ENCODE data around the gene ITPR3. TPM values are rescaled to one million over a fixed set of nuclear protein-coding genes. Genes with fewer than 3 reads are reported as not detected.
"Not testable (repeated sequence)": the region's sequence is repeated elsewhere in the genome, so short reads cannot be mapped to it uniquely, and the experiment has no call there.

Gene ITPR3
- total RNA-seq, 1 donor from 2014 or later = 0.34 TPM

- Mint-ChIP-seq H3K27ac (ENCODE audit: unreplicated experiment) (no peak overlapping the region), H3K36me3 (ENCODE audit: unreplicated experiment) (no peaks in the 10 kb centered on the region), H3K4me3 (ENCODE audit: unreplicated experiment) (no peak overlapping the region), H3K27me3 (ENCODE audit: unreplicated experiment) (peaks cover 3% of the 10 kb centered on the region), H3K9me3 (ENCODE audit: unreplicated experiment) (peaks cover 3% of the 10 kb centered on the region), H3K4me1 (ENCODE audit: low read depth, unreplicated experiment) (peaks cover 9% of the 10 kb centered on the region)
- no peak for TF ChIP-seq CTCF (IDR thresholded peaks at IDR 0.05; ENCODE audit: partially characterized antibody, unreplicated experiment)
- no peak for DNase-seq
These were observed 25.9 kb upstream of the ITPR3 start for GRCh38 chr6:33595001-33595846.

GRCh38 chr6:33596894-33597293, 24.2 kb upstream of the ITPR3 start:
- H3K27me3 Mint-ChIP-seq (ENCODE audit: unreplicated experiment); H3K9me3 Mint-ChIP-seq (ENCODE audit: unreplicated experiment); H3K4me1 Mint-ChIP-seq (ENCODE audit: low read depth, unreplicated experiment); H3K27ac Mint-ChIP-seq (ENCODE audit: unreplicated experiment); H3K4me3 Mint-ChIP-seq (ENCODE audit: unreplicated experiment); H3K36me3 Mint-ChIP-seq (ENCODE audit: unreplicated experiment); DNase-seq: not testable (repeated sequence)

- H3K4me3 Mint-ChIP-seq (ENCODE audit: unreplicated experiment) = no peak overlapping the region
These were observed 23.4 kb upstream of the ITPR3 start for GRCh38 chr6:33597551-33598322.

GRCh38 chr6:33599413-33599938, 21.6 kb upstream of the ITPR3 start:
- TF ChIP-seq CTCF (IDR thresholded peaks at IDR 0.05; ENCODE audit: partially characterized antibody, unreplicated experiment) = no peak
- no peaks in the 10 kb centered on the region for H3K36me3 Mint-ChIP-seq (ENCODE audit: unreplicated experiment)
- H3K4me1 Mint-ChIP-seq (ENCODE audit: low read depth, unreplicated experiment) = no peaks in the 10 kb centered on the region
- no peaks in the 10 kb centered on the region for H3K9me3 Mint-ChIP-seq (ENCODE audit: unreplicated experiment)
- H3K27ac Mint-ChIP-seq (ENCODE audit: unreplicated experiment) = no peak overlapping the region
- no peak overlapping the region for H3K4me3 Mint-ChIP-seq (ENCODE audit: unreplicated experiment)
- DNase-seq = no peak
- peaks cover 4% of the 10 kb centered on the region for H3K27me3 Mint-ChIP-seq (ENCODE audit: unreplicated experiment)

More at GRCh38 chr6:33597551-33598322, 23.4 kb upstream of the ITPR3 start:
- Mint-ChIP-seq H3K4me1 (ENCODE audit: low read depth, unreplicated experiment) (no peaks in the 10 kb centered on the region), H3K27ac (ENCODE audit: unreplicated experiment) (no peak overlapping the region), H3K9me3 (ENCODE audit: unreplicated experiment) (peaks cover 1% of the 10 kb centered on the region), H3K27me3 (ENCODE audit: unreplicated experiment) (peaks cover 4% of the 10 kb centered on the region), H3K36me3 (ENCODE audit: unreplicated experiment) (no peaks in the 10 kb centered on the region)
- no peak for TF ChIP-seq CTCF (IDR thresholded peaks at IDR 0.05; ENCODE audit: partially characterized antibody, unreplicated experiment)
- DNase-seq = no peak

- no peak for DNase-seq
- Mint-ChIP-seq H3K4me1 (ENCODE audit: low read depth, unreplicated experiment) (no peaks in the 10 kb centered on the region), H3K9me3 (ENCODE audit: unreplicated experiment) (peaks cover 5% of the 10 kb centered on the region), H3K4me3 (ENCODE audit: unreplicated experiment) (no peak overlapping the region), H3K36me3 (ENCODE audit: unreplicated experiment) (peaks cover 7% of the 10 kb centered on the region), H3K27ac (ENCODE audit: unreplicated experiment) (no peak overlapping the region), H3K27me3 (ENCODE audit: unreplicated experiment) (peaks cover 5% of the 10 kb centered on the region)
- TF ChIP-seq CTCF (IDR thresholded peaks at IDR 0.05; ENCODE audit: partially characterized antibody, unreplicated experiment) = no peak
These were observed 20.4 kb upstream of the ITPR3 start for GRCh38 chr6:33600761-33601160.

Data from glutamatergic neuron (in vitro differentiated cells).